Central memory CD8-positive, alpha-beta T cell (primary cell): ENCODE measurements around the gene IFT27.

Experiments
- ATAC-seq: fragments of 150-1000 bp; cut with Tn5 transposase; replicated peaks from 2 replicates; pipeline ENCODE4 v1.10.0; 2022; ENCODE audit warnings: mild to moderate bottlenecking, moderate FRiP score, moderate number of reproducible peaks; ENCODE audit not compliant: poor library complexity, severe bottlenecking; ENCODE audit errors: extremely low read depth
- DNase-seq, 2 donors: peaks; one replicate each; pipeline ENCODE4 v3.0.0; 2021; ENCODE audit warnings: low spot score in 2 of 2
- H3K27ac Mint-ChIP-seq: one replicate; pipeline ENCODE4 v1.8.0; 2022; ENCODE audit warnings: low read depth, mild to moderate bottlenecking, moderate library complexity, mixed read lengths
- H3K27me3 Mint-ChIP-seq: one replicate; pipeline ENCODE4 v1.8.0; 2022; ENCODE audit warnings: mixed read lengths
- H3K36me3 Mint-ChIP-seq: one replicate; pipeline ENCODE4 v1.8.0; 2022; ENCODE audit warnings: mild to moderate bottlenecking, moderate library complexity, mixed read lengths; ENCODE audit not compliant: insufficient read depth
- H3K4me1 Mint-ChIP-seq: one replicate; pipeline ENCODE4 v1.8.0; 2022; ENCODE audit warnings: mixed read lengths
- H3K4me3 Mint-ChIP-seq: one replicate; pipeline ENCODE4 v1.8.0; 2022; ENCODE audit warnings: mild to moderate bottlenecking, moderate library complexity, mixed read lengths
- H3K9me3 Mint-ChIP-seq: one replicate; pipeline ENCODE4 v1.8.0; 2022; ENCODE audit warnings: mixed read lengths

The IFT27 gene

DNA sequence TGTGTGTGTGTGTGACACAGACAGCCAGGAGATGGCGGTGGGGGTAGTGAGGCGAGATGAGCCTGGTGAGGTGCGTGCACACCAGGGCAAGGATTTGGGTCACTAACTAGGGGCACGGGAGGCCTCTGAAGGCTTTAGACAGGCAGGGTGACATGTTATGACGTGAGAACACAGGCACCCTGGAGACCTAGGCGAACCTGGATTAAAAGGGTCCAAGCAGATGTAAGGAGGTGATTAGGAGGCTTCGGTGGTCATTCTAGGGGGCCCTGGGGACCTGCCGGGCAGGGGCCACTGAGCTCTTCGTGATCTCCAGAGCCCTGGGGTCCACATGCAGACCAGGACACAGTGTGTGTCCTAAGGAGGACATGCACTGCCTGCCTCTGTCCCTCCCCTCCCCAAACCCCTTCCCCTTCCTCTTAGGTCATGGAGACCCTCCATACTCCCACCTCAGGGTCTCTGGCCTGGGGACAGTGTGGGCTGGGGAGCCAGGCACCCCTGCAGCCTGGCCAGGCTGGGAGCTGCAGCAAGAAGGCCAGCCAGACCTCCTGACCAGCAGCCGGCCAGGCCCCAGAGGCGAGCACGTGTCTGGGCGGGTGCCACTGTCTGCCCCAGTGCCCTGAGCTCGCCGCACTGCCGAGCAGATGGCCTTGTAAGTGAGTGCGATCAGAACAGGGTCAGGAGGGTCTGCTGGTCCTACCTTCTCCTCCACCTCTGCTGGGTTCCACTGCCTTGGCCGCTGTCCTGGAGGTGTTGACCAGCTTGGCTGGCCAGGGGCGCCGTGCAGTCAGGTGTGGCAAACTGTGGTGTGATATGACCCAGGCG lies 32.1 kb downstream of the IFT27 start:
- Mint-ChIP-seq H3K4me1 (no peaks in the 10 kb centered on the region), H3K9me3 (no peaks in the 10 kb centered on the region), H3K36me3 (no peaks in the 10 kb centered on the region), H3K27ac (no peak overlapping the region), H3K27me3 (peaks cover 38% of the 10 kb centered on the region), H3K4me3 (no peak overlapping the region)
- no peak for ATAC-seq
- no peak for DNase-seq

- H3K27ac Mint-ChIP-seq: no peak overlapping the region
- no peak for ATAC-seq
- no peaks in the 10 kb centered on the region for H3K4me1 Mint-ChIP-seq
- no peak overlapping the region for H3K4me3 Mint-ChIP-seq
- H3K9me3 Mint-ChIP-seq: no peaks in the 10 kb centered on the region
- no peaks in the 10 kb centered on the region for H3K36me3 Mint-ChIP-seq
- H3K27me3 Mint-ChIP-seq: peaks cover 40% of the 10 kb centered on the region
- no peak for DNase-seq
Measured at GRCh38 chr22:36743011-36743410, 32.9 kb downstream of the IFT27 start.

GRCh38 chr22:36741968-36742367 lies 34.0 kb downstream of the IFT27 start:
- Mint-ChIP-seq H3K4me3 (no peak overlapping the region), H3K9me3 (no peaks in the 10 kb centered on the region), H3K27me3 (peaks cover 44% of the 10 kb centered on the region), H3K27ac (no peak overlapping the region), H3K4me1 (no peaks in the 10 kb centered on the region), H3K36me3 (no peaks in the 10 kb centered on the region)
- no peak for DNase-seq
- no peak for ATAC-seq

DNA sequence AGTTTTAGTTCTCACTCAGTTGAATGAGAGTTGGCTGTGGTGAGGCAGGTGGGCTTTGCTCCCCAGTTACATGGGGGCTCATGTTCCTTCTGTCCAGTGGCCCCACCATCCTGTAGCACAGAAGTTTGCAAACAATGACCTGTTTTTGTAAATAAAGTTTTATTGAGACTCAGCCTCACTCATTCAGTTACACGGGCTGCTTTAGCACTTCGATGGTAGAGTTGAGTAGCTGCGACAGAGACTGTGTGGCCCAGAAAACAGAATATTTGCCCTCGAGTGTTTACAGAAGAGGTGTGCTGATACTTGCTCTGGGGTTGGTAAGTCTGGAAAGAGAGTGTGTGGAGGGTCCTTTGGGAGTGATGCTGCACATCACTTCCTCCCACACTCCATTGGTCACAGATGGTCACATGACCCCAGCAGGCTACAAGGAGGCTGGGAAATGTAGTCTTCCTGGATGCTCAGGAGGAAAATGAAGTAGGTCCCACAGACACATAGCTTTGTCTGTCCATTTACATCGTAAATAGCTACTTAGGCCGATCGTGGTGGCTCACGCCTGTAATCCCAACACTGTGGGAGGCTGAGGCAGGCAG lies 34.6 kb downstream of the IFT27 start:
- Mint-ChIP-seq H3K27ac (no peak overlapping the region), H3K4me1 (no peaks in the 10 kb centered on the region), H3K9me3 (no peaks in the 10 kb centered on the region), H3K4me3 (no peak overlapping the region), H3K27me3 (peaks cover 44% of the 10 kb centered on the region), H3K36me3 (no peaks in the 10 kb centered on the region)
- no peak for ATAC-seq
- DNase-seq: no peak

DNA sequence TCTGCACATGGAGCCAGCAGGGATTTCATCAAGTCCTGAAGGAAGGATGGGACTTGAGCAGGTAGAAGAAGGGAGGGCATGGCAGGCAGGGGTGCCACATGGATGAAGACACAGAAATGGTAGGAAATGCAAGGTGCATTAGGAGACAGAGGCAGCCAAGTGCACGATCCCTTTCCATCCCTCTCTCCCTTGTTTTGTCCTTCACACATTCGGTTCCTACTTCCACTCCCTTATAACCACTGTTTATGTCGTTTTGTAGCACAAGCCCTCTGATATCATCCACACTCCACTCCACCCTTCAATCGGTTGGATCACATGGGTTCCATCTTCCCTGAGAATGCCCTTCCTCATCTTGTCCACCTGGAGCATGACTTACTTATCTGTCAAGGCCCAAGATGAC lies 35.2 kb downstream of the IFT27 start:
- H3K9me3 Mint-ChIP-seq: no peaks in the 10 kb centered on the region
- DNase-seq (no peak), ATAC-seq (no peak)
- H3K4me3 Mint-ChIP-seq: no peak overlapping the region
- no peaks in the 10 kb centered on the region for H3K36me3 Mint-ChIP-seq
- no peak overlapping the region for H3K27ac Mint-ChIP-seq
- peaks cover 44% of the 10 kb centered on the region for H3K27me3 Mint-ChIP-seq
- no peaks in the 10 kb centered on the region for H3K4me1 Mint-ChIP-seq

GRCh38 chr22:36739185-36739584 lies 36.7 kb downstream of the IFT27 start:
- ATAC-seq (no peak), DNase-seq (no peak)
- Mint-ChIP-seq H3K27ac (no peak overlapping the region), H3K27me3 (peaks cover 40% of the 10 kb centered on the region), H3K4me1 (no peaks in the 10 kb centered on the region), H3K4me3 (no peak overlapping the region), H3K36me3 (no peaks in the 10 kb centered on the region), H3K9me3 (no peaks in the 10 kb centered on the region)

GRCh38 chr22:36738416-36739020 lies 37.4 kb downstream of the IFT27 start:
- Mint-ChIP-seq H3K27me3 (peaks cover 47% of the 10 kb centered on the region), H3K27ac (no peak overlapping the region), H3K4me3 (no peak overlapping the region), H3K9me3 (no peaks in the 10 kb centered on the region), H3K36me3 (no peaks in the 10 kb centered on the region), H3K4me1 (no peaks in the 10 kb centered on the region)
- no peak for DNase-seq
- no peak for ATAC-seq

- H3K36me3 Mint-ChIP-seq: no peaks in the 10 kb centered on the region
- DNase-seq (no peak), ATAC-seq (no peak)
- no peaks in the 10 kb centered on the region for H3K9me3 Mint-ChIP-seq
- H3K4me1 Mint-ChIP-seq: no peaks in the 10 kb centered on the region
- no peak overlapping the region for H3K4me3 Mint-ChIP-seq
- H3K27me3 Mint-ChIP-seq: peaks cover 55% of the 10 kb centered on the region
- no peak overlapping the region for H3K27ac Mint-ChIP-seq
Measured at GRCh38 chr22:36737776-36738175, 38.1 kb downstream of the IFT27 start.

DNA sequence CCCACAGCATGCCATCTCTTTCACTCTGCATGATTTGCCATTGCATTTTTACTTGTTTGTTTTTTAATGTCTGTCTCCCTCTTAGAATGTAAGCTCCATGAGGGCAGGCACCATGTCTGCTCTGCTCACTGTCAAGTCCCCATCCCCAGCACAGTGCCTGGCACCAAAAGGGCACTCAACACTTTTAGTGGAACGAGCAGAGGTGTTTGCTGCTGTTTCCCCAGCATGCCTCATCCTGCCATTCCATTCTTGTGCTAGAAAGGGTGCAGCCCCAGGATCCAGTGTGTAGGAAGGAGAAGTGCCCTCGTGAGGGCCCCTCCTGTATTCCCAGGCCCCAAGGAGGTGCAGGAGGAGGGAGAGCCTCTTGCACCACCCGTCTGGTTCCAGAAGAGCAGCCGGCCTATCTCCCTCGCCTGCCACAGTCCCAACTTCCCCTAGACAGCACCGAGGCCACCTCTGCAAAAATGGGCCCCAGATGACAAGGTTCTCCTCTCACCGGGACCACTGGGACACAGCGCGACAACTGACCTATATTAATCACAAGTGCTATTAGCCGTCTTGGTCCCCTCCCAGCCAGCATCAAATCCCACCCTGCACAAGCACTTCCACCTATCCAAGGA lies 39.1 kb downstream of the IFT27 start:
- no peaks in the 10 kb centered on the region for H3K4me1 Mint-ChIP-seq
- no peaks in the 10 kb centered on the region for H3K36me3 Mint-ChIP-seq
- no peaks in the 10 kb centered on the region for H3K9me3 Mint-ChIP-seq
- H3K27me3 Mint-ChIP-seq: peaks cover 64% of the 10 kb centered on the region
- ATAC-seq: no peak
- DNase-seq: no peak
- H3K27ac Mint-ChIP-seq: no peak overlapping the region
- H3K4me3 Mint-ChIP-seq: no peak overlapping the region

GRCh38 chr22:36734171-36735058 lies 41.5 kb downstream of the IFT27 start:
- Mint-ChIP-seq H3K36me3 (no peaks in the 10 kb centered on the region), H3K27me3 (peaks cover 67% of the 10 kb centered on the region), H3K9me3 (no peaks in the 10 kb centered on the region), H3K4me1 (no peaks in the 10 kb centered on the region), H3K4me3 (no peak overlapping the region), H3K27ac (no peak overlapping the region)
- ATAC-seq: no peak
- no peak for DNase-seq

DNA sequence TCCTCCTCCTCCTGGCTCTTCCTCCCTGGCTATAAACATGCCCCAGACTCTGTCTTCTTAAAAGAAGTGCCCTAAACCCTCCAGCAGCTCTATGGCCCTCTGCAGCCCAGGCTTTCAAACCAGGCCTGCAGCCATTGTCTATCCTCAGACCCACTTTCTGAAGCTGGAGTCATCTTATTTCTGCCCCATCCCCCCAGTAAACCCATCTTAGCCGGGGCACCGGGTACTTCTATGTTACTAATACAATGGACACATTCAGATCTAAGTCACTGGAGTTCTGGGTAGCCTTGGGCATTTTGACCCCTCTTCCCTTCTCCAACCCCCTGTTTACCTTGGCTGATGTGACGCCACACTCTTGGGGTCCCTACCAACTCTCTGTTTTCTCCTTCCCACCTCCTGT lies 42.6 kb downstream of the IFT27 start:
- no peaks in the 10 kb centered on the region for H3K9me3 Mint-ChIP-seq
- H3K4me3 Mint-ChIP-seq: no peak overlapping the region
- no peaks in the 10 kb centered on the region for H3K4me1 Mint-ChIP-seq
- DNase-seq (no peak), ATAC-seq (no peak)
- H3K27ac Mint-ChIP-seq: no peak overlapping the region
- peaks cover 58% of the 10 kb centered on the region for H3K27me3 Mint-ChIP-seq
- no peaks in the 10 kb centered on the region for H3K36me3 Mint-ChIP-seq

- Mint-ChIP-seq H3K27me3 (peaks cover 54% of the 10 kb centered on the region), H3K4me3 (no peak overlapping the region), H3K9me3 (no peaks in the 10 kb centered on the region), H3K4me1 (no peaks in the 10 kb centered on the region), H3K27ac (no peak overlapping the region), H3K36me3 (no peaks in the 10 kb centered on the region)
- no peak for DNase-seq
- no peak for ATAC-seq
Measured at GRCh38 chr22:36732609-36733008, 43.3 kb downstream of the IFT27 start.
